GM19467 (cell line): Measurements from ENCODE around the gene NAV1.

Experiments
- ATAC-seq: cut with Tn5 transposase; IDR thresholded peaks from one replicate; pipeline ENCODE4 v1.9.1; 2021; ENCODE audit warnings: mild to moderate bottlenecking, moderate library complexity; ENCODE audit not compliant: unreplicated experiment

NAV1 gene

GRCh38 chr1:201582705-201583442 is 43.9 kb downstream of the NAV1 start:
- no peak for ATAC-seq

GRCh38 chr1:201583663-201584062 is 44.7 kb downstream of the NAV1 start:
- ATAC-seq: no peak

GRCh38 chr1:201584471-201585092 is 45.7 kb downstream of the NAV1 start:
- no peak for ATAC-seq

- no peak for ATAC-seq
Observed at GRCh38 chr1:201585093-201585483, 46.2 kb downstream of the NAV1 start.

GRCh38 chr1:201585901-201586300 is 47.0 kb downstream of the NAV1 start:
- no peak for ATAC-seq

GRCh38 chr1:201586806-201587205 is 47.9 kb downstream of the NAV1 start:
- ATAC-seq: no peak

- no peak for ATAC-seq
Observed at GRCh38 chr1:201587729-201588128, 48.8 kb downstream of the NAV1 start.
